ENCODE results near the gene PLA1A.

DNA sequence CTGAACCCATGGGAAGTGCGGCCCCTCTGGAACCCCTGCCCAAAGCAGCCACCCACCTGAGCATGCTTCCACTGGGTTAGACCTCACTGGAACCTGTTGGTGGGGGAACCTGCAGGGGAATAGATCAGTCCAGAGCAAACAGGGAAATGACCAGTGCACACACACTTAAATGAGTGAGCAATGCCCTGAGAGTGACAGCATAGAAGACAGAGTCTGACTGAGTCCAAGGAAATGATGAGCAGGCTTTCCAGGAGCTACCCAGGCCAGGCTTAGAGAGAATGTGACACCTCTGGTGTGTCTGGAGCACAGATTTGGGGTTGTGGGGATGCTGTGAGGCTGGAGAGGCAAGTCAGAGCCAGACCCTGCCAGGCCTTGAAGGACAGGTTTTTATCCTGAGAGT lies 28.5 kb downstream of the PLA1A start:
- TF ChIP-seq, protein P1, sequence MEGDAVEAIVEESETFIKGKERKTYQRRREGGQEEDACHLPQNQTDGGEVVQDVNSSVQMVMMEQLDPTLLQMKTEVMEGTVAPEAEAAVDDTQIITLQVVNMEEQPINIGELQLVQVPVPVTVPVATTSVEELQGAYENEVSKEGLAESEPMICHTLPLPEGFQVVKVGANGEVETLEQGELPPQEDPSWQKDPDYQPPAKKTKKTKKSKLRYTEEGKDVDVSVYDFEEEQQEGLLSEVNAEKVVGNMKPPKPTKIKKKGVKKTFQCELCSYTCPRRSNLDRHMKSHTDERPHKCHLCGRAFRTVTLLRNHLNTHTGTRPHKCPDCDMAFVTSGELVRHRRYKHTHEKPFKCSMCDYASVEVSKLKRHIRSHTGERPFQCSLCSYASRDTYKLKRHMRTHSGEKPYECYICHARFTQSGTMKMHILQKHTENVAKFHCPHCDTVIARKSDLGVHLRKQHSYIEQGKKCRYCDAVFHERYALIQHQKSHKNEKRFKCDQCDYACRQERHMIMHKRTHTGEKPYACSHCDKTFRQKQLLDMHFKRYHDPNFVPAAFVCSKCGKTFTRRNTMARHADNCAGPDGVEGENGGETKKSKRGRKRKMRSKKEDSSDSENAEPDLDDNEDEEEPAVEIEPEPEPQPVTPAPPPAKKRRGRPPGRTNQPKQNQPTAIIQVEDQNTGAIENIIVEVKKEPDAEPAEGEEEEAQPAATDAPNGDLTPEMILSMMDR (IDR thresholded peaks at IDR 0.05; ENCODE audit: low read length): no peak
- no peak for TF ChIP-seq EZH2 (IDR thresholded peaks at IDR 0.05; ENCODE audit: borderline replicate concordance, low read length)
